Neural progenitor cell (in vitro differentiated cells): ENCODE data around the gene INO80E. TPM values are rescaled to one million over a fixed set of nuclear protein-coding genes. Genes with fewer than 3 reads are reported as not detected.

ENCODE experiments used
- DNase-seq: peaks from one replicate; pipeline ENCODE4 v3.0.0-alpha.2; 2016; ENCODE audit warnings: low spot score
- H2AFZ ChIP-seq: fragments of 200-600 bp; sonication (generic); replicated peaks from 2 replicates; pipeline ENCODE4 v1.6.1; 2016; ENCODE audit warnings: antibody characterized with exemption
- H3F3A ChIP-seq: fragments of 200-600 bp; sonication (generic); 2 replicates; pipeline ENCODE4 v1.6.1; 2016; ENCODE audit warnings: antibody characterized with exemption, low read depth
- H3K27ac ChIP-seq: fragments of 200-600 bp; sonication (generic); 2 replicates; pipeline ENCODE4 v1.5.1; 2016; ENCODE audit warnings: mild to moderate bottlenecking
- H3K27me3 ChIP-seq: fragments of 200-600 bp; sonication (generic); 2 replicates; pipeline ENCODE4 v1.6.1; 2016; ENCODE audit warnings: mild to moderate bottlenecking, moderate library complexity
- H3K36me3 ChIP-seq: fragments of 200-600 bp; sonication (generic); 2 replicates; pipeline ENCODE4 v1.5.1; 2016
- H3K4me1 ChIP-seq: fragments of 200-600 bp; sonication (generic); 2 replicates; pipeline ENCODE4 v1.6.1; 2016; ENCODE audit warnings: mixed run types
- H3K4me2 ChIP-seq: fragments of 200-600 bp; sonication (generic); 2 replicates; pipeline ENCODE4 v1.6.1; 2016
- H3K4me3 ChIP-seq: fragments of 200-600 bp; sonication (generic); 2 replicates; pipeline ENCODE4 v1.5.1; 2016
- H3K79me2 ChIP-seq: fragments of 200-600 bp; sonication (generic); 2 replicates; pipeline ENCODE4 v1.6.1; 2016; ENCODE audit warnings: low read depth
- H3K9ac ChIP-seq: fragments of 200-600 bp; sonication (generic); 2 replicates; pipeline ENCODE4 v1.6.1; 2016
- H3K9me3 ChIP-seq: fragments of 200-600 bp; sonication (generic); 2 replicates; pipeline ENCODE4 v1.5.1; 2016; ENCODE audit warnings: low read depth
- H4K20me1 ChIP-seq: fragments of 200-600 bp; sonication (generic); 2 replicates; pipeline ENCODE4 v1.6.1; 2016; ENCODE audit warnings: low read depth
- H3K27ac Mint-ChIP-seq: 3 replicates; pipeline ENCODE4 v1.8.0; 2021; ENCODE audit warnings: mixed read lengths
- H3K27me3 Mint-ChIP-seq: 2 replicates; pipeline ENCODE4 v1.8.0; 2022; ENCODE audit warnings: low read depth, mild to moderate bottlenecking, inconsistent platforms, moderate library complexity, mixed read lengths; ENCODE audit not compliant: insufficient read depth
- H3K36me3 Mint-ChIP-seq: 3 replicates; pipeline ENCODE4 v1.8.0; 2021; ENCODE audit warnings: mixed read lengths
- H3K4me1 Mint-ChIP-seq: 3 replicates; pipeline ENCODE4 v1.8.0; 2021; ENCODE audit warnings: mixed read lengths
- H3K4me3 Mint-ChIP-seq: 3 replicates; pipeline ENCODE4 v1.8.0; 2021; ENCODE audit warnings: mild to moderate bottlenecking, moderate library complexity, mixed read lengths
- H3K9me3 Mint-ChIP-seq: 3 replicates; pipeline ENCODE4 v1.8.0; 2020; ENCODE audit warnings: mixed read lengths
- CTCF ChIP-seq: fragments of 200-600 bp; sonication (generic); IDR thresholded peaks from 2 replicates; pipeline ENCODE4 v1.5.1; 2017; ENCODE audit warnings: antibody characterized with exemption, mild to moderate bottlenecking
- EZH2 ChIP-seq: fragments of 200-600 bp; sonication (generic); IDR thresholded peaks from 2 replicates; pipeline ENCODE4 v1.6.1; 2017; ENCODE audit warnings: antibody characterized with exemption, mild to moderate bottlenecking, moderate library complexity
- EZH2phosphoT487 ChIP-seq: fragments of 200-600 bp; sonication (generic); IDR thresholded peaks from 2 replicates; pipeline ENCODE4 v1.6.1; 2017; ENCODE audit warnings: antibody characterized with exemption
- total RNA-seq: library from RNA; depleted of rRNA; stranded (reverse); fragments of >200 nt; gene quantifications from 2 replicates; pipeline ENCODE4 v1.2.3, GENCODE V29; 2015; ENCODE audit warnings: low replicate concordance

Gene INO80E
- total RNA-seq, 1 donor from 2014 or later, result 129 TPM

GRCh38 chr16:30028438-30029076 lies 32.5 kb downstream of the INO80E start:
- H3K79me2 ChIP-seq, result no peaks in the 10 kb centered on the region
- peaks cover 18% of the 10 kb centered on the region for H3F3A ChIP-seq
- H3K9me3 ChIP-seq, result no peaks in the 10 kb centered on the region
- no peak overlapping the region for H2AFZ ChIP-seq
- H3K4me3 ChIP-seq, result no peak overlapping the region
- Mint-ChIP-seq H3K27ac (no peak overlapping the region), H3K4me3 (no peak overlapping the region), H3K4me1 (peaks cover 37% of the 10 kb centered on the region), H3K27me3 (peaks cover 11% of the 10 kb centered on the region), H3K36me3 (no peaks in the 10 kb centered on the region), H3K9me3 (no peaks in the 10 kb centered on the region)
- H3K4me2 ChIP-seq, result peak overlapping the region; percentile 51
- H3K27me3 ChIP-seq, result peaks cover 13% of the 10 kb centered on the region
- no peak for TF ChIP-seq EZH2
- no peak for TF ChIP-seq EZH2phosphoT487
- no peak for TF ChIP-seq CTCF
- H3K4me1 ChIP-seq, result peaks cover 21% of the 10 kb centered on the region
- peaks cover 37% of the 10 kb centered on the region for H4K20me1 ChIP-seq
- peak; percentile 89 for DNase-seq
- H3K27ac ChIP-seq, result no peak overlapping the region
- H3K9ac ChIP-seq, result no peak overlapping the region
- no peaks in the 10 kb centered on the region for H3K36me3 ChIP-seq

GRCh38 chr16:30030011-30030685 lies 34.1 kb downstream of the INO80E start:
- Histone ChIP-seq H3K9ac (no peak overlapping the region), H3F3A (peaks cover 18% of the 10 kb centered on the region), H2AFZ (no peak overlapping the region), H3K27me3 (peaks cover 29% of the 10 kb centered on the region), H3K36me3 (no peaks in the 10 kb centered on the region), H3K4me3 (peak overlapping the region; percentile 87), H4K20me1 (peaks cover 37% of the 10 kb centered on the region), H3K4me1 (peaks cover 21% of the 10 kb centered on the region), H3K4me2 (peak overlapping the region; percentile 100), H3K79me2 (no peaks in the 10 kb centered on the region), H3K9me3 (no peaks in the 10 kb centered on the region), H3K27ac (no peak overlapping the region)
- Mint-ChIP-seq H3K4me1 (peaks cover 37% of the 10 kb centered on the region), H3K9me3 (no peaks in the 10 kb centered on the region), H3K27ac (no peak overlapping the region), H3K36me3 (no peaks in the 10 kb centered on the region), H3K27me3 (peaks cover 12% of the 10 kb centered on the region), H3K4me3 (peak overlapping the region; percentile 87)
- TF ChIP-seq EZH2phosphoT487, result no peak
- peak; percentile 46 for DNase-seq

GRCh38 chr16:30030841-30031413 lies 34.9 kb downstream of the INO80E start, which contains the start of gene TLCD3B:
Gene TLCD3B (minus strand): TSS chr16:30031271. CDS start chr16:30030527, 744 bp downstream.
- H2AFZ ChIP-seq, result peak within 1 kb of the TSS; percentile 63
- no peak within 1 kb of the TSS for H3K27ac Mint-ChIP-seq

More at GRCh38 chr16:30030841-30031413, 34.9 kb downstream of the INO80E start, which contains the start of gene TLCD3B:
- TF ChIP-seq EZH2phosphoT487 (no peak), CTCF (no peak), EZH2 (no peak)
- Histone ChIP-seq H3K4me2 (peak within 1 kb of the TSS; percentile 100), H3K4me3 (peak within 1 kb of the TSS; percentile 87), H3K79me2 (no peaks in the 10 kb centered on the region), H3K36me3 (no peaks in the 10 kb centered on the region), H3K9ac (no peak within 1 kb of the TSS), H3K27me3 (peaks cover 36% of the 10 kb centered on the region), H3F3A (peaks cover 18% of the 10 kb centered on the region), H4K20me1 (peaks cover 37% of the 10 kb centered on the region), H3K9me3 (no peaks in the 10 kb centered on the region), H3K27ac (no peak within 1 kb of the TSS), H3K4me1 (peaks cover 21% of the 10 kb centered on the region)
- no peaks in the 10 kb centered on the region for H3K9me3 Mint-ChIP-seq
- peaks cover 37% of the 10 kb centered on the region for H3K4me1 Mint-ChIP-seq
- H3K4me3 Mint-ChIP-seq, result peak within 1 kb of the TSS; percentile 87
- H3K36me3 Mint-ChIP-seq, result no peaks in the 10 kb centered on the region
- DNase-seq, result peak; percentile 85
- peaks cover 15% of the 10 kb centered on the region for H3K27me3 Mint-ChIP-seq
